Sigmoid colon (tissue), 4 donors: ENCODE results near the gene HENMT1.

Experiments used
- EP300 ChIP-seq, 4 donors: sonication (generic); formaldehyde crosslinking; IDR thresholded peaks; one replicate each; pipeline ENCODE4 v1.6.1; 2017; ENCODE audit warnings: antibody characterized with exemption in 4 of 4
- TF ChIP-seq, protein P1 (sequence below), 4 experiments: fragments of 450-650 bp in 3 of 4; fragments of 200-600 bp in 1 of 4; IDR thresholded peaks; one replicate each; pipeline ENCODE4 v1.5.1; 2016 to 2019; ENCODE audit warnings: antibody characterized with exemption in 4 of 4, mild to moderate bottlenecking in 3 of 4, moderate library complexity in 2 of 4

DNA sequence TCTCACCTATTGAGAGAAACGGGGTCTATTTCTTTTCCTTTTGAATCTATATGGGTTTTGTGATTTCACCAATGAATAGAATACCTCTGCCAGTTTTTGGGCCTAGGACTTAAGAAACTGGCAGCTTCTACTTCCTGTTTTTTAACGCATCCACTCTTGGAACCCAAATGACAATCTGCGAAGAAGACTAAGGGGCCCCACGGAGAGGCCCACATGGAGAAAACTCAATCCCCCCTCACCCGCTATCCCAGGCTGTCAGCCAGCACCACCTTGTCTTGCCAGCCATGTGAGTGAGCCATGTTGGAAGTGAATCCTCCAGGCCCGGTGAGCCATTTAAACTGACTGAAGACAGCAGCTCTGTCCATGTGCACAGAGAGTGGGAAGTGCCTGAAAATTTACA is 3.6 kb upstream of the HENMT1 start:
- TF ChIP-seq EP300 (IDR thresholded peaks at IDR 0.05) = no peak
- TF ChIP-seq, protein P1, sequence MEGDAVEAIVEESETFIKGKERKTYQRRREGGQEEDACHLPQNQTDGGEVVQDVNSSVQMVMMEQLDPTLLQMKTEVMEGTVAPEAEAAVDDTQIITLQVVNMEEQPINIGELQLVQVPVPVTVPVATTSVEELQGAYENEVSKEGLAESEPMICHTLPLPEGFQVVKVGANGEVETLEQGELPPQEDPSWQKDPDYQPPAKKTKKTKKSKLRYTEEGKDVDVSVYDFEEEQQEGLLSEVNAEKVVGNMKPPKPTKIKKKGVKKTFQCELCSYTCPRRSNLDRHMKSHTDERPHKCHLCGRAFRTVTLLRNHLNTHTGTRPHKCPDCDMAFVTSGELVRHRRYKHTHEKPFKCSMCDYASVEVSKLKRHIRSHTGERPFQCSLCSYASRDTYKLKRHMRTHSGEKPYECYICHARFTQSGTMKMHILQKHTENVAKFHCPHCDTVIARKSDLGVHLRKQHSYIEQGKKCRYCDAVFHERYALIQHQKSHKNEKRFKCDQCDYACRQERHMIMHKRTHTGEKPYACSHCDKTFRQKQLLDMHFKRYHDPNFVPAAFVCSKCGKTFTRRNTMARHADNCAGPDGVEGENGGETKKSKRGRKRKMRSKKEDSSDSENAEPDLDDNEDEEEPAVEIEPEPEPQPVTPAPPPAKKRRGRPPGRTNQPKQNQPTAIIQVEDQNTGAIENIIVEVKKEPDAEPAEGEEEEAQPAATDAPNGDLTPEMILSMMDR (IDR thresholded peaks at IDR 0.05) = no peak
